Neuronal stem cell (in vitro differentiated cells): ENCODE results near the gene FGF16. TPM values are rescaled to one million over a fixed set of nuclear protein-coding genes. Genes with fewer than 3 reads are reported as not detected.
A peak's percentile ranks its signal among the peaks of the same experiment; 100 is the strongest.
"Not testable (repeated sequence)": the region's sequence is repeated elsewhere in the genome, so short reads cannot be mapped to it uniquely, and the experiment has no call there.

Experiments
- DNase-seq: peaks from one replicate; pipeline ENCODE4 v3.0.0-alpha.2; 2013; ENCODE audit warnings: low spot score
- H2AFZ ChIP-seq: one replicate; pipeline ENCODE4 v1.6.1; 2013; ENCODE audit warnings: mild to moderate bottlenecking, low read length, inconsistent platforms
- H2AK5ac ChIP-seq: 2 replicates; pipeline ENCODE4 v1.6.1; 2013; ENCODE audit warnings: low read depth, mild to moderate bottlenecking, inconsistent platforms, low read length, moderate library complexity, mixed read lengths
- H2BK120ac ChIP-seq: 2 replicates; pipeline ENCODE4 v1.6.1; 2013; ENCODE audit warnings: low read depth, mild to moderate bottlenecking, inconsistent platforms, low read length, moderate library complexity, mixed read lengths
- H2BK12ac ChIP-seq: one replicate; pipeline ENCODE4 v1.6.1; 2013; ENCODE audit warnings: low read length, inconsistent platforms
- H2BK15ac ChIP-seq: 2 replicates; pipeline ENCODE4 v1.6.1; 2013; ENCODE audit warnings: mild to moderate bottlenecking, low read length, inconsistent platforms, mixed read lengths
- H2BK5ac ChIP-seq: one replicate; pipeline ENCODE4 v1.6.1; 2013; ENCODE audit warnings: inconsistent platforms, mild to moderate bottlenecking, low read length, moderate library complexity
- H3K14ac ChIP-seq: one replicate; pipeline ENCODE4 v1.6.1; 2013; ENCODE audit warnings: low read length, inconsistent platforms
- H3K18ac ChIP-seq: 2 replicates; pipeline ENCODE4 v1.6.1; 2013; ENCODE audit warnings: low read length, inconsistent platforms
- H3K23ac ChIP-seq: 2 replicates; pipeline ENCODE4 v1.6.1; 2013; ENCODE audit warnings: low read depth, mild to moderate bottlenecking, mixed read lengths, low read length, inconsistent platforms; ENCODE audit not compliant: poor library complexity
- H3K27ac ChIP-seq: replicated peaks from 3 replicates; pipeline ENCODE4 v1.5.1; 2013; ENCODE audit warnings: low read length, inconsistent platforms
- H3K27me3 ChIP-seq, 3 experiments: 2 replicates each; pipeline ENCODE4 v1.6.1; 2013; ENCODE audit warnings: low read length in 3 of 3, mild to moderate bottlenecking in 2 of 3, inconsistent platforms in 1 of 3, low read depth in 1 of 3, mixed read lengths in 1 of 3, moderate library complexity in 1 of 3; ENCODE audit not compliant: control insufficient read depth in 3 of 3, insufficient read depth in 3 of 3
- H3K36me3 ChIP-seq, 2 donors: replicated peaks in 1 of 2; 2 replicates each; pipeline ENCODE4 v1.6.1; 2013; ENCODE audit warnings: low read length in 2 of 2; ENCODE audit not compliant: control insufficient read depth in 2 of 2, insufficient read depth in 2 of 2
- H3K4ac ChIP-seq: 2 replicates; pipeline ENCODE4 v1.6.1; 2013; ENCODE audit warnings: inconsistent platforms, mild to moderate bottlenecking, low read length, moderate library complexity
- H3K4me1 ChIP-seq, 2 donors: 1 replicate in 1 of 2; 2 replicates in 1 of 2; pipeline ENCODE4 v1.6.1; 2013; ENCODE audit warnings: low read length in 2 of 2, low read depth in 1 of 2; ENCODE audit not compliant: control insufficient read depth in 2 of 2, insufficient read depth in 1 of 2
- H3K4me2 ChIP-seq: one replicate; pipeline ENCODE4 v1.6.1; 2013; ENCODE audit warnings: mild to moderate bottlenecking, low read length, inconsistent platforms; ENCODE audit not compliant: insufficient read depth, poor library complexity, severe bottlenecking
- H3K4me3 ChIP-seq, 2 donors: 2 replicates each; pipeline ENCODE4 v1.5.1; 2013; ENCODE audit warnings: low read length in 2 of 2, mild to moderate bottlenecking in 2 of 2, inconsistent platforms in 1 of 2, moderate library complexity in 1 of 2
- H3K79me1 ChIP-seq: one replicate; pipeline ENCODE4 v1.6.1; 2013; ENCODE audit warnings: low read depth, mild to moderate bottlenecking, inconsistent platforms, low read length, moderate library complexity
- H3K9ac ChIP-seq: one replicate; pipeline ENCODE4 v1.6.1; 2013; ENCODE audit warnings: mild to moderate bottlenecking, low read depth, low read length, inconsistent platforms; ENCODE audit not compliant: poor library complexity
- H3K9me3 ChIP-seq, 2 donors: replicated peaks in 1 of 2; 2 replicates each; pipeline versions ENCODE3 to v1.6.1; 2013; ENCODE audit warnings: low read length in 2 of 2, mild to moderate bottlenecking in 2 of 2, inconsistent platforms in 1 of 2, low read depth in 1 of 2, mixed read lengths in 1 of 2, moderate library complexity in 1 of 2; ENCODE audit not compliant: control insufficient read depth in 2 of 2, insufficient read depth in 1 of 2
- H4K8ac ChIP-seq: one replicate; pipeline ENCODE4 v1.6.1; 2013; ENCODE audit warnings: low read depth, mild to moderate bottlenecking, inconsistent platforms, low read length, moderate library complexity
- H4K91ac ChIP-seq: one replicate; pipeline ENCODE4 v1.6.1; 2013; ENCODE audit warnings: low read length, low read depth, mild to moderate bottlenecking, inconsistent platforms; ENCODE audit not compliant: poor library complexity
- WGBS, 2 donors: extraction: QIAGEN DNeasy Blood & Tissue Kit; methylation state at CpG; one replicate each; pipeline ENCODE4 v1.1.7; 2013; ENCODE audit warnings: missing lambda C conversion rate in 2 of 2, mixed read lengths in 1 of 2; ENCODE audit not compliant: insufficient read length in 2 of 2, insufficient replicate concordance in 1 of 2; ENCODE audit errors: extremely low coverage in 2 of 2; 5-methylcytosine and 5-hydroxymethylcytosine counted together
- polyA plus RNA-seq, 2 experiments: library from polyadenylated mRNA; stranded (reverse); fragments of 200-250 nt; gene quantifications; one replicate each; pipeline ENCODE4 v1.2.3, GENCODE V29; 2013

Gene FGF16
- 0.01 TPM for polyA plus RNA-seq (2013, experiment 1 of 2)
- 0.03 TPM for polyA plus RNA-seq (2013, experiment 2 of 2)

- DNase-seq: no peak
- peak within 1 kb of the TSS; percentile 39 to 76 for H3K4me3 ChIP-seq
- no peak within 1 kb of the TSS for H2BK12ac ChIP-seq
- no peaks in the 10 kb centered on the region for H3K4me1 ChIP-seq
- no peak within 1 kb of the TSS for H3K14ac ChIP-seq
- peak within 1 kb of the TSS; percentile 20 for H3K23ac ChIP-seq
- no peaks in the 10 kb centered on the region for H3K79me1 ChIP-seq
- WGBS, 2 donors: no CpG with 5 or more reads among the region's 48 CpGs
- no peak within 1 kb of the TSS for H4K91ac ChIP-seq
- no peak within 1 kb of the TSS for H2BK5ac ChIP-seq
- peak within 1 kb of the TSS; percentile 77 for H3K4me2 ChIP-seq
- H3K27me3 ChIP-seq: peaks cover 0 to 53% (median 28%) of the 10 kb centered on the region in 3 experiments
- peak within 1 kb of the TSS; percentile 17 for H3K18ac ChIP-seq
- H3K27ac ChIP-seq: no peak within 1 kb of the TSS
- no peaks in the 10 kb centered on the region for H3K9me3 ChIP-seq
- peak within 1 kb of the TSS; percentile 87 for H2AFZ ChIP-seq
- H2AK5ac ChIP-seq: no peak within 1 kb of the TSS
- H2BK120ac ChIP-seq: no peak within 1 kb of the TSS
- H3K36me3 ChIP-seq: no peaks in the 10 kb centered on the region
- H4K8ac ChIP-seq: no peak within 1 kb of the TSS
- H2BK15ac ChIP-seq: no peak within 1 kb of the TSS
- H3K9ac ChIP-seq: peak within 1 kb of the TSS; percentile 77
- H3K4ac ChIP-seq: no peak within 1 kb of the TSS
Measured at GRCh38 chrX:77446908-77447652, at the start of gene FGF16. Gene FGF16 (plus strand): TSS chrX:77447389. CDS start chrX:77447675, 286 bp downstream.

GRCh38 chrX:77398330-77398954, 48.7 kb upstream of the FGF16 start:
- no peak overlapping the region for H3K4me3 ChIP-seq
- H2AFZ ChIP-seq: no peak overlapping the region
- H3K9me3 ChIP-seq: no peaks in the 10 kb centered on the region
- H4K8ac ChIP-seq: no peak overlapping the region
- H3K23ac ChIP-seq: no peak overlapping the region
- DNase-seq: no peak
- no peak overlapping the region for H2BK15ac ChIP-seq
- H2BK120ac ChIP-seq: no peak overlapping the region
- no peak overlapping the region for H3K9ac ChIP-seq
- H4K91ac ChIP-seq: no peak overlapping the region
- H3K27me3 ChIP-seq: no peaks in the 10 kb centered on the region
- WGBS, 2 donors: no CpG with 5 or more reads among the region's 3 CpGs
- H3K18ac ChIP-seq: no peak overlapping the region
- no peak overlapping the region for H2BK5ac ChIP-seq
- H3K4me2 ChIP-seq: no peak overlapping the region
- H2BK12ac ChIP-seq: no peak overlapping the region
- H3K79me1 ChIP-seq: no peaks in the 10 kb centered on the region
- H3K36me3 ChIP-seq: no peaks in the 10 kb centered on the region
- H3K14ac ChIP-seq: no peak overlapping the region
- H3K27ac ChIP-seq: no peak overlapping the region
- H2AK5ac ChIP-seq: no peak overlapping the region
- no peak overlapping the region for H3K4ac ChIP-seq
- H3K4me1 ChIP-seq: no peaks in the 10 kb centered on the region

GRCh38 chrX:77404419-77404818, 42.8 kb upstream of the FGF16 start:
- WGBS, 2 donors: no CpG with 5 or more reads among the region's 2 CpGs
- no peak overlapping the region for H4K8ac ChIP-seq

DNA sequence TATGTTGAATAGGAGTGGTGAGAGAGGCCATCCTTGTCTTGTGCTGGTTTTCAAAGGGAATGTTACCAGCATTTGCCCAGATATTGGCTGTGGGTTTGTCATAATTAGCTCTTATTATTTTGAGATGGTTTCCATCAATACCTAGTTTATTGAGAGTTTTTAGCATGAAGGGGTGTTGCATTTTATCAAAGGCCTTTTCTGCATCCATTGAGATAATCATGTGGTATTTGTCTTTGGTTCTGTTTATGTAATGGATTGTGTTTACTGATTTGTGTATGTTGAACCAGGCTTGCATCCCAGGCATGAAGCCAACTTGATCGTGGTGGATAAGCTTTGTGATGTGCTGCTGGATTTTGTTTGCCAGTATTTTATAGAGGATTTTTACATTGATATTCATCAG, 39.4 kb upstream of the FGF16 start:
- H3K18ac ChIP-seq, H3K4ac ChIP-seq, H2AK5ac ChIP-seq, H2BK12ac ChIP-seq, DNase-seq, H2BK5ac ChIP-seq, H3K36me3 ChIP-seq, H2AFZ ChIP-seq, H3K4me1 ChIP-seq, H3K9me3 ChIP-seq, H4K8ac ChIP-seq, H2BK15ac ChIP-seq, H3K23ac ChIP-seq, H3K4me3 ChIP-seq, H3K4me2 ChIP-seq, H3K27ac ChIP-seq, H3K9ac ChIP-seq, H4K91ac ChIP-seq, H3K27me3 ChIP-seq, H3K79me1 ChIP-seq, H3K14ac ChIP-seq, H2BK120ac ChIP-seq: not testable (repeated sequence)
- no CpG with 5 or more reads among the region's 1 CpG for WGBS, 2 donors

More at GRCh38 chrX:77404419-77404818, 42.8 kb upstream of the FGF16 start:
- H2BK120ac ChIP-seq: no peak overlapping the region
- H3K27me3 ChIP-seq: no peaks in the 10 kb centered on the region
- H2BK12ac ChIP-seq: no peak overlapping the region
- no peak overlapping the region for H3K18ac ChIP-seq
- no peak overlapping the region for H2AFZ ChIP-seq
- H3K4me1 ChIP-seq: no peaks in the 10 kb centered on the region
- no peak overlapping the region for H3K14ac ChIP-seq
- H3K27ac ChIP-seq: no peak overlapping the region
- DNase-seq: no peak
- H3K36me3 ChIP-seq: no peaks in the 10 kb centered on the region
- H3K4me2 ChIP-seq: no peak overlapping the region
- H2AK5ac ChIP-seq: no peak overlapping the region
- H3K4me3 ChIP-seq: no peak overlapping the region
- H2BK5ac ChIP-seq: no peak overlapping the region
- no peak overlapping the region for H3K23ac ChIP-seq
- H2BK15ac ChIP-seq: no peak overlapping the region
- H4K91ac ChIP-seq: no peak overlapping the region
- no peak overlapping the region for H3K4ac ChIP-seq
- no peaks in the 10 kb centered on the region for H3K9me3 ChIP-seq
- H3K9ac ChIP-seq: no peak overlapping the region
- H3K79me1 ChIP-seq: no peaks in the 10 kb centered on the region
